Measurements from ENCODE around the gene MOCOS.
"Not testable (repeated sequence)": the region's sequence is repeated elsewhere in the genome, so short reads cannot be mapped to it uniquely, and the experiment has no call there.

Gene MOCOS, protein sequence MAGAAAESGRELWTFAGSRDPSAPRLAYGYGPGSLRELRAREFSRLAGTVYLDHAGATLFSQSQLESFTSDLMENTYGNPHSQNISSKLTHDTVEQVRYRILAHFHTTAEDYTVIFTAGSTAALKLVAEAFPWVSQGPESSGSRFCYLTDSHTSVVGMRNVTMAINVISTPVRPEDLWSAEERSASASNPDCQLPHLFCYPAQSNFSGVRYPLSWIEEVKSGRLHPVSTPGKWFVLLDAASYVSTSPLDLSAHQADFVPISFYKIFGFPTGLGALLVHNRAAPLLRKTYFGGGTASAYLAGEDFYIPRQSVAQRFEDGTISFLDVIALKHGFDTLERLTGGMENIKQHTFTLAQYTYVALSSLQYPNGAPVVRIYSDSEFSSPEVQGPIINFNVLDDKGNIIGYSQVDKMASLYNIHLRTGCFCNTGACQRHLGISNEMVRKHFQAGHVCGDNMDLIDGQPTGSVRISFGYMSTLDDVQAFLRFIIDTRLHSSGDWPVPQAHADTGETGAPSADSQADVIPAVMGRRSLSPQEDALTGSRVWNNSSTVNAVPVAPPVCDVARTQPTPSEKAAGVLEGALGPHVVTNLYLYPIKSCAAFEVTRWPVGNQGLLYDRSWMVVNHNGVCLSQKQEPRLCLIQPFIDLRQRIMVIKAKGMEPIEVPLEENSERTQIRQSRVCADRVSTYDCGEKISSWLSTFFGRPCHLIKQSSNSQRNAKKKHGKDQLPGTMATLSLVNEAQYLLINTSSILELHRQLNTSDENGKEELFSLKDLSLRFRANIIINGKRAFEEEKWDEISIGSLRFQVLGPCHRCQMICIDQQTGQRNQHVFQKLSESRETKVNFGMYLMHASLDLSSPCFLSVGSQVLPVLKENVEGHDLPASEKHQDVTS

GRCh38 chr18:36187193-36187825 is at the start of gene MOCOS:
Gene MOCOS (plus strand): TSS chr18:36187497. CDS start chr18:36187540, 43 bp downstream.
- DNase-seq = no peak

GRCh38 chr18:36139245-36139644 is 48.1 kb upstream of the MOCOS start:
- DNase-seq = no peak

DNA sequence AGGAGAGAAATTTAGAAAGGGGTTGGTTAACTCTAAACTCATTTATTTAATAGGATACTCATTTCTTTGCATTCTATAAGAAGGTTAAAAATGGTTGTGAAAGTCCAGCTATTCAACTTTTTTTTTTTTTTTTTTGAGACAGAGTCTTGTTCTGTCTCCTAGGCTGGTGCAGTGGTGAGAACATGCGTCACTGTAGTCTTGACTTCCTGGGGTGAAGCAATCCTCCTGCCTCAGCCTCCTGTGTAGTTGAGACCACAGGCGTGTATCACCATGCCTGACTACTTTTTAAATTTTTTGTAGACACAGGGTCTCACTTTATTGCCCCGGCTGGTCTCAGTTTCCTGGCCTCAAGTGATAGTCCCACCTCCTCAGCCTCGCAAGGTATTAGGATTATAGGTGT is 45.7 kb upstream of the MOCOS start:
- no peak for DNase-seq

- no peak for DNase-seq
These were observed 44.5 kb upstream of the MOCOS start for GRCh38 chr18:36142751-36143150.

GRCh38 chr18:36143391-36143790 is 43.9 kb upstream of the MOCOS start:
- no peak for DNase-seq

DNA sequence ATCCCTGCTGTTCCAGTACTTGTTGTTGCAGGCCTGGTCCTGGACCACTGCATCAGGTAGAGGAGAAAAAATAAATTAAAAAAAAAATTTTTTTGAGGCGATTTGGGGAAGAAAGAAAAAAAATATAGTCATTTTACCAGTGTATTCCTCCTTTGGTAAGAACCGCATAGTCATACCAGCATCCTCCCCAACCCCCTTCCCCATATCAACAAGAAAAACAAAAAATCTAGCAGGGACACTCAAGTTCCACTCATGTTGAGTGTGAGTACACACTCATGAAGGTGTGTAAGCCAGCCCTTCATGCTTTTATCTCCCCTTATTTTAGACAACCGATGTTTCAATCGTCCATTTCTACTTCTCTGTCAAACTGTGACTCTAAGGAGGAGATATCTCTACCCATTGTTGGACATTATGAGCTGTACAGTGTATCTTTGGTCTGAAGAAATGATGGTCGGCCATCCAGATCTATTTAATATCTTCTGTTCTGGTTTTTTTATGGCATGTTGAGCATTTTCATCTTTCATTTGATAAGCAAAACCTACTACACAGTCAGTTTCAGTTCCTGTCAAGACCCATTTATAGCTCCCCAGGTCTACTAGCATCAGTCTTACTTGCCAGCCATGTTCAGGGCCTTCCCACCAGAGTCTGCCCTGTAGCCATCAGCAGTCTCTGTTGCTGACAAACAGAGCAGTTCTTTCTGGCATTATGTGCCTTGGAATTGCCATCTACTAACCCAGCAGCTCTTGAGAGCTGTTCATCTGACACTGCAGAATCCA is 37.6 kb upstream of the MOCOS start:
- DNase-seq = no peak

DNA sequence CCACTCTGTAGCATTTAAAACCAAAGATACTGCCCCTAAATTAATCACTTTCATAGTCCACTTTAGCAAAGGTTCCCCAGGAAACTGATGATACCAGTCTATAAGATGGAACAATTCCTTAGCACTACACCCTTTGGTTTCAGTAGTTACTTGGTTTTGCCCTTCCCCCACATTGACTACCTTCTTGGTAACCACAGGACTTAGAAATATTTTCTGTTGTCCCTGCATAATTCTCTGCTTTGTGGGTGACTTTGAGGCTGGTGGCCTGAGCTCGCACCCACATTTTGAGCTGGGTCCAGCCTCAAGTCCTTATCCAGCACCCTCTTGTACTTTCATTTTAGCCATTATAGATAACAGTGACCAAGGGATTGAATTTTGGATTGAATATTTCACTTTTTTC is 34.5 kb upstream of the MOCOS start:
- DNase-seq = no peak

- DNase-seq = no peak
These were observed 34.1 kb upstream of the MOCOS start for GRCh38 chr18:36153203-36153602.

GRCh38 chr18:36153771-36154170 is 33.5 kb upstream of the MOCOS start:
- no peak for DNase-seq

DNA sequence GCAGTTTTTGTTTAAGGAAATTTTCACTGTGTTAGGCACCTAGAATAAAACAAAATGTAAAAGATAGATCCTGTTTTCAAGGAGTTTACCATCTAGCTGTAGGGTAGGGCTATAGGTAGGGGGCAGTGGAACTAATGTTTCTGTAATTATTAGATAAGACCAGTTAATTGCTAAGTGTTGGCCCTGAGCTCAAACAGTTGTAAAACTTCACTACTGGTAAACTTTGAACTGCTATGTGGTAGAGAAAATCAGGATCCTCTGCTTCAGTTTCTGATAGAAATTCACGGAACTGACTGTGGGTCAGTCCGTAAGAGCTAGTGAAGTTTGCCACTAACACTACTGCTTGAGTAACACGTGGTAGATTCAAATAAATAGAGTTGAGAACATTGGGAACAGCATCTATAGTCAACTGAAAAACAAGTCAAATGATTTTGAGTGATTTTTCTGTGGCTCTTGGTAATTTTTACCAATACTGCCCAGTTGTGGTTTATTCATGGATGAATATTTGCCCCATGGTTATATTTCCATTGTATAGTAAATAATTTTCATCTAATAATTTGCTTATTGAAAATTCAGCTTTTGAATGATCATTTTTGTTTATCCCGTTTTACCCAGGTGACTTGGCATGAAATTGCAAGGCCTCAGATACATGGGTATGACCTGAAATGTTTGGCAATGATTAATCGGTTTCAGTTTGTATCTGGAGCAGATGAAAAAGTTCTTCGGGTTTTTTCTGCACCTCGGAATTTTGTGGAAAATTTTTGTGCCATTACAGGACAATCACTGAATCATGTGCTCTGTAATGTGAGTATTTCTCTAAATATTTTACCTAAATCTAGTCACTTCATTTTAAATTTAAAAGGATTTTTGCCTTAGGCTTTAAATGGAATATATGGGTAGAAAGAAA is 31.2 kb upstream of the MOCOS start:
- no peak for DNase-seq

DNA sequence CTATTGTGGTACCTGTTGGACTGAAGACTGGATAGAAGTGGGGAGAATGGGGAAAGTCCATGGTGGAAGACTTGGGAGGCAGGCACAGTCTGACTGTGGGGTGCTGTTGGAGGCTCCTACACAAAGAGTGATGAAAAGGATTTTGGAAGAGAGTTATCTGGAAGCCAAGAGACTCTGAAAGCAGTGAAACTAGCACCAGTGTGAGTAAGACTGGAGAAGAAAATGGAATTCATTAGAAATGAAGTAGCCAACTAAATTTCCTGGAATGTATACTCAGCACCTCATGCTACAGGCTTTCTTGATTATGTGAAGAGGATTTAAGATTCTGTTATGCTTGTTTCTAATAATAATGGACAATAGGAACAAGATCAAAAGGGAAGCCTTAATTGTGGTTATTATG is 29.9 kb upstream of the MOCOS start:
- no peak for DNase-seq

- DNase-seq = no peak
These were observed 28.9 kb upstream of the MOCOS start for GRCh38 chr18:36158266-36158867.

DNA sequence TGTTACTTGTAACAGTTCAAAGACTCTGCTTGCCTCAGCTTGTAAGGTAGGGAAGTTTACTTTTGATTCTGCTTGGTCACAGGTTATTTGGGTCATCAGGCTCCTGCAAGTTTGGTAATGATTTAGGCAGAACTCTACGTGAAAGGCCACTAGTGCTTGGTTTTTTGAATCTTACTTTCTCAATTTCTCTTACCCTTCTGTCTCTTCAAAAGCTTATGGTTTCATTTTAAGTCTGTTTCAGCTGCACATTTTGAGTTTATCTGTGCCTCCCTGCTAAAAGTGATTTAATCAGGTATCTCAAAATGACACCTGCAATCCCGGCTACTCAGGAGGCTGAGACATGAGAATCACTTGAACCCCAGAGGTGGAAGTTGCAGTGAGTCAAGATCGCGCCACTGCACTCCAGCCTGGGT is 26.3 kb upstream of the MOCOS start:
- DNase-seq = no peak

DNA sequence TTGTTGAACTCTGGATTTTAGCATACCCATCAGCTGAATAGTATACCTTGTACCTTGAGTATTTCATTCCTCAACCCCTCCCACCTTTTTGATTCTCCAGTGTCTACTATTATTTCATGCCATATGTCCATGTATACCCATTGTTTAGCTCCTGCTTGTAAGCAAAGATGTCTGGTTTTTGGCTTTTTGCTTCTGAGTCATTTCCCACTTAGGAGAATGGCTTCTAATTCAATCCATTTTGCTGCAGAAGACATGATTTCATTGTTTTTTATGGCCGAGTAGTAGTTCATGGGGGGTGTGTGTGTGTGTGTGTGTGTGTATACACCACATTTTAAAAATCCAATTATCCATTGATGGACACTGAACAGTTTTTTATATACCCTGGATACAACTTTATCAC is 24.3 kb upstream of the MOCOS start:
- no peak for DNase-seq

DNA sequence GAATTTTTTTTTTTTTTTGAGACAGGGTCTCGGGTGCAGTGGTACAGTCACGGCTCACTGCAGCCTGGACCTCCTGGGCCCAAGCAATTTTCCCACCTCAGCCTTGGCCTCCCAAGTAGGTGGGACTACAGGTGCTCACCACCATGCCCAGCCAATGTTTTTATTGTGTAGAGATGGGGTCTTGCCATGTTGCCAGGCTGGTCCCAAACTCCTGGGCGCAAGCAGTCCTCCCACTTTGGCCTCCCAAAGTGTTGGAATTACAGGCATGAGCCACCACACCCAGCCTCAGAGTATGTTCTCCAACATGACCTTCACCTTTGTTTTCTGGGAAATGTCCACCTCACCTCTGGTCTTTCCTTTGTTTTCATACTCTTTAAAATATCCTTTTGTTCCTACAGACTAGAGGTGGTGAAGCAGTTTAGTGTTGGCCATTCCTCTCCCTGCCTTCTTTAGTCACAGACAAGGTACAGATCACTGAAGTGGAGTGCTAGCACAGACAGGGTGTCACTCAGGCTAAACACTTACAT is 19.5 kb upstream of the MOCOS start:
- DNase-seq = no peak

GRCh38 chr18:36168296-36168695 is 19.0 kb upstream of the MOCOS start:
- not testable (repeated sequence) for DNase-seq

GRCh38 chr18:36169938-36170337 is 17.4 kb upstream of the MOCOS start:
- DNase-seq = no peak

DNA sequence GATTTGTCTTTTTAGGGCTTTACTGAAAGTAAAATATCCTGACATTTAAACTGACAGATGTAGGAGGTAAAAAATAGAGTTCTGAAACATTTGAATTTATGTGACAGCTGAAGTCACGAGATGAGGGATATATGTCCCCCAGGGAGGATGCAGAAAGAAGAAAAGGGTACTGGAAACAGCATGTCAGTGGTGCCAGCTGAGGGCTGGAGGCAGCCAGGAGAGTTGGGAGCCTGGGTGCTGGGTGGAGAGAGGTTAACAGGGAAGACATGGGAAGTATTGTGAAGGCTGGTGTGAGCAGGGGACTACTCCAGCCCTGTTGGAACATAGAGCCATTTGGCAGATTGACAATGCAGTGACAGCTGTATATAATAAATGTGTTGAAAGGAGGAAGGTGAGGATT is 11.8 kb upstream of the MOCOS start:
- DNase-seq = no peak

DNA sequence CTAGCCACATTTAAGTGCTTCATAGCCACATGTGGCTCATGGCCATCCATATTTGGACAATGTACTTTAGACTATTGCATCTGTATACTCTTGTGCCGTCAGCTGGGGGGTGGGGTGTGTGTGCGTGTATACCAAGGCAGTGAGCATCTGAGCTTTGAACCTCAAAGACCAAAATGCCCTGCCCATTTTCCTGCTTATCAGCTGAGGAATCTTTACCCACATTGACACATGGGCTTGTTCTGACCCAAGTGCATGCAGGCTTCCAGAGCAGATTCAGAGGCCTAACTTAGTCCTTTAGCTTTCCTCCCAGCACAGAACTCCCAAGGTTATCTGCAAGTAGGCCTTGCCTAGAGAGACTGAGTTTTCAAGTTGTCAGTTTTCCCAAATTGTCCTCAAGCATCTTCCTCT is 11.1 kb upstream of the MOCOS start:
- no peak for DNase-seq

- DNase-seq = no peak
These were observed 10.6 kb upstream of the MOCOS start for GRCh38 chr18:36176711-36177110.

DNA sequence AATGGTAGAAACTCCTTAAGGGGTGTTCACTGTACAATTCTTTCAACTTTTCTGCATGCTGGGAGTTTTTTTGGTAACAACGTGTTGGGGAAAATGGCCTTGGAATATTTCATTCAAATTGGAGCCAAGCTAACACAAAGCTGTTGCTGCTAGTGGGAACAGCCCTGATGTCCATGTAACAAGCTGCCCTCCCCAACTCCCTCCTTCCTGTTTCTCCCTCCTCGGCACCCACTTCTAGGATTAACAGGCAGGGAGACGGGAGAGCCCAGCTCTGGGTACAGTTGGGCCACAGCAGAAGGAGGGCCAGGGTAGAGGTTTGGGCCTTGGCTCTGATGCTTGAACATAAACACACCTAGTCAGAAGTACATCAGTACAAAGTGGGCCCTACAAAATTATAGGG is 9.4 kb upstream of the MOCOS start:
- DNase-seq = no peak
